ENCODE data around the gene DNAI2.

DNA sequence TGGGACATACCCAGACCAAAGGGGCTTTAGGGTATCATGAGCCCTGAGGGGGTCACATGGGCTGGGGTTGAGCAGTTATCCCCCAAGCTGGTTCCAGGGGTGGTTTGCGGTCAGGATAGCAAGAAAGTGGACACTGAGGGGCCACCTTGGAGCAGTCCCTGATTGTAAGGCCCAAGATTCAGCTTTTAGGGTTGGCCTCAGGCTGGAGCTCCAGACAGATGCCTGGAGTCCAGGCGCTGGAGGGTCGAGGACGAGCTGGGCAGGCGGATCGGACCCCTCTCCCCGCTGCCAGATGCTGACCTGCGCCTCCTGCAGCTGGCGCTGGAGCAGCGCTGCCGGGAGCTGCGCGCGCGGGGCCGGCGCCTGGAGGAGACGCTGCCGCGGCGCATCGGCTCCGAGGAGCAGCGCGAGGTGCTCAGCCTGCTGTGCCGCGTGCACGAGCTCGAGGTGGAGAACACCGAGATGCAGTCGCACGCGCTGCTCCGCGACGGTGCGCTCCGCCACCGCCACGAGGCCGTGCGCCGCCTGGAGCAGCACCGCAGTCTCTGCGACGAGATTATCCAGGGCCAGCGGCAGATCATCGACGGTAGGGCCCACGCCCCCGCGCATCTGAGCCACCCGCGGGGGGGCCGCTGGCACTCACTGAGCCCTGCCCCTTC, 77.6 kb downstream of the DNAI2 start:
- TF ChIP-seq, protein P1, sequence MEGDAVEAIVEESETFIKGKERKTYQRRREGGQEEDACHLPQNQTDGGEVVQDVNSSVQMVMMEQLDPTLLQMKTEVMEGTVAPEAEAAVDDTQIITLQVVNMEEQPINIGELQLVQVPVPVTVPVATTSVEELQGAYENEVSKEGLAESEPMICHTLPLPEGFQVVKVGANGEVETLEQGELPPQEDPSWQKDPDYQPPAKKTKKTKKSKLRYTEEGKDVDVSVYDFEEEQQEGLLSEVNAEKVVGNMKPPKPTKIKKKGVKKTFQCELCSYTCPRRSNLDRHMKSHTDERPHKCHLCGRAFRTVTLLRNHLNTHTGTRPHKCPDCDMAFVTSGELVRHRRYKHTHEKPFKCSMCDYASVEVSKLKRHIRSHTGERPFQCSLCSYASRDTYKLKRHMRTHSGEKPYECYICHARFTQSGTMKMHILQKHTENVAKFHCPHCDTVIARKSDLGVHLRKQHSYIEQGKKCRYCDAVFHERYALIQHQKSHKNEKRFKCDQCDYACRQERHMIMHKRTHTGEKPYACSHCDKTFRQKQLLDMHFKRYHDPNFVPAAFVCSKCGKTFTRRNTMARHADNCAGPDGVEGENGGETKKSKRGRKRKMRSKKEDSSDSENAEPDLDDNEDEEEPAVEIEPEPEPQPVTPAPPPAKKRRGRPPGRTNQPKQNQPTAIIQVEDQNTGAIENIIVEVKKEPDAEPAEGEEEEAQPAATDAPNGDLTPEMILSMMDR (conservative IDR thresholded peaks at IDR 0.05; ENCODE audit: low read depth, low read length) = no peak
- TF ChIP-seq EZH2phosphoT487 (IDR thresholded peaks at IDR 0.05; ENCODE audit: borderline replicate concordance, low read length) = no peak
